Endothelial cell (in vitro differentiated cells): ENCODE measurements around the gene CTBP2. TPM values are rescaled to one million over a fixed set of nuclear protein-coding genes. Genes with fewer than 3 reads are reported as not detected.

Source experiments
- DNase-seq: peaks from one replicate; pipeline ENCODE4 v3.0.0; 2021; ENCODE audit warnings: low spot score
- H3K27ac Mint-ChIP-seq: one replicate; pipeline ENCODE4 v1.8.0; 2021; ENCODE audit warnings: mixed read lengths, inconsistent platforms; ENCODE audit not compliant: unreplicated experiment
- H3K27me3 Mint-ChIP-seq: one replicate; pipeline ENCODE4 v1.8.0; 2021; ENCODE audit warnings: mild to moderate bottlenecking, moderate library complexity, mixed read lengths, inconsistent platforms; ENCODE audit not compliant: unreplicated experiment
- H3K36me3 Mint-ChIP-seq: one replicate; pipeline ENCODE4 v1.8.0; 2021; ENCODE audit warnings: mild to moderate bottlenecking, low read depth, mixed read lengths, inconsistent platforms; ENCODE audit not compliant: unreplicated experiment
- H3K4me1 Mint-ChIP-seq: one replicate; pipeline ENCODE4 v1.8.0; 2021; ENCODE audit warnings: mild to moderate bottlenecking, mixed read lengths, inconsistent platforms; ENCODE audit not compliant: unreplicated experiment
- H3K4me3 Mint-ChIP-seq: one replicate; pipeline ENCODE4 v1.8.0; 2021; ENCODE audit warnings: mild to moderate bottlenecking, mixed read lengths, inconsistent platforms; ENCODE audit not compliant: unreplicated experiment
- H3K9me3 Mint-ChIP-seq: one replicate; pipeline ENCODE4 v1.8.0; 2021; ENCODE audit warnings: mixed read lengths, inconsistent platforms; ENCODE audit not compliant: unreplicated experiment
- total RNA-seq: library from RNA; stranded (reverse); fragmentation: NEBNext Ultra II Directional; extraction: Animal tissue kit (Norgen Biotek cat#: 25700); gene quantifications from one replicate; pipeline ENCODE4 v1.2.1, GENCODE V29; 2021; ENCODE audit not compliant: unreplicated experiment
- TF ChIP-seq, protein P1 (sequence below): fragments of 200-600 bp; sonication (generic); IDR thresholded peaks from one replicate; pipeline ENCODE4 v1.5.0; 2021; ENCODE audit warnings: antibody characterized with exemption; ENCODE audit not compliant: unreplicated experiment

CTBP2 gene
- total RNA-seq, 1 donor from 2014 or later, result 145 TPM

DNA sequence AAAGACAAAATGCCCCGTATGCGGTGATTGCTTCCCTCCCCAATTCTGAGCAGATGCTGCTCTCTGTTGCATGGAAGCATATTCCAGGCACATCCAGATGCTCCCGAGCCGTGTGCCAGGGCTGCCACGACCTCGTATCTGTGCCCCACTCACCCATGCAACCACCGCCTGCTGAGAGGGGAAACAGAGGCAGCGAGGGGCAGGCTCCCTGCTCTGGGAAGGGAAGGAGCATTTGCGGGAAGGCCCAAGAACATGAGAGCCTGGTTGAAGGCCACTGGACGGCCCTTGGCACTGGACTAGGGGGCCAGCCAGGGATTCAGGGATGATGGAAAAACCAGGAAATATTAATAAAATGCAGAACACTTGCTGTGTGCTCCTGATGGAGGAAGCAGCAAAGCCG, 89.4 kb downstream of the CTBP2 start:
- no peak overlapping the region for H3K27ac Mint-ChIP-seq
- peak overlapping the region; percentile 14 for H3K4me3 Mint-ChIP-seq
- H3K36me3 Mint-ChIP-seq, result peaks cover 34% of the 10 kb centered on the region
- H3K9me3 Mint-ChIP-seq, result no peaks in the 10 kb centered on the region
- no peak for DNase-seq
- H3K4me1 Mint-ChIP-seq, result peaks cover 49% of the 10 kb centered on the region
- TF ChIP-seq, protein P1, sequence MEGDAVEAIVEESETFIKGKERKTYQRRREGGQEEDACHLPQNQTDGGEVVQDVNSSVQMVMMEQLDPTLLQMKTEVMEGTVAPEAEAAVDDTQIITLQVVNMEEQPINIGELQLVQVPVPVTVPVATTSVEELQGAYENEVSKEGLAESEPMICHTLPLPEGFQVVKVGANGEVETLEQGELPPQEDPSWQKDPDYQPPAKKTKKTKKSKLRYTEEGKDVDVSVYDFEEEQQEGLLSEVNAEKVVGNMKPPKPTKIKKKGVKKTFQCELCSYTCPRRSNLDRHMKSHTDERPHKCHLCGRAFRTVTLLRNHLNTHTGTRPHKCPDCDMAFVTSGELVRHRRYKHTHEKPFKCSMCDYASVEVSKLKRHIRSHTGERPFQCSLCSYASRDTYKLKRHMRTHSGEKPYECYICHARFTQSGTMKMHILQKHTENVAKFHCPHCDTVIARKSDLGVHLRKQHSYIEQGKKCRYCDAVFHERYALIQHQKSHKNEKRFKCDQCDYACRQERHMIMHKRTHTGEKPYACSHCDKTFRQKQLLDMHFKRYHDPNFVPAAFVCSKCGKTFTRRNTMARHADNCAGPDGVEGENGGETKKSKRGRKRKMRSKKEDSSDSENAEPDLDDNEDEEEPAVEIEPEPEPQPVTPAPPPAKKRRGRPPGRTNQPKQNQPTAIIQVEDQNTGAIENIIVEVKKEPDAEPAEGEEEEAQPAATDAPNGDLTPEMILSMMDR, result no peak
- peaks cover 4% of the 10 kb centered on the region for H3K27me3 Mint-ChIP-seq

DNA sequence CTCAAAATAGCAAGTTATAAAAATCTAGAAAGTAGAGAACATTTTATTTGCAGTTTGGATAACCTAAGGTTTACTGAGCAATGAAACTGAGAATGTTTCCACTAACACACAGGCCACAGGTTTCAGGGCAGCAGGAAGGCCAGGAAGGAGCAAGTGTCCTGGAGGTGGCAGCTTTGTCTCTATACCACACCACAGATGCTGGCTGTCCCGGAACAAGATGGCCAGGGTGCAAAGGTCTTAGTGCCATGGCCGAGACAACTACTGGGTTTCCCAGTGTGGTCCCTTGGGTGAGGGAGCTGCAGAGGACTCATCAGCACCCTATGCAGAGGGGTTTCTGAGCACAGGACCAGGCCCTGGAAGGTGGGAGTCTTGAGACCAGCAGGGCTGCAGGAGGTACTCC, 92.0 kb downstream of the CTBP2 start:
- no peak overlapping the region for H3K27ac Mint-ChIP-seq
- H3K27me3 Mint-ChIP-seq, result peaks cover 5% of the 10 kb centered on the region
- TF ChIP-seq, protein P1, result no peak
- peaks cover 61% of the 10 kb centered on the region for H3K4me1 Mint-ChIP-seq
- H3K4me3 Mint-ChIP-seq, result no peak overlapping the region
- peaks cover 26% of the 10 kb centered on the region for H3K36me3 Mint-ChIP-seq
- H3K9me3 Mint-ChIP-seq, result no peaks in the 10 kb centered on the region
- DNase-seq, result no peak

DNA sequence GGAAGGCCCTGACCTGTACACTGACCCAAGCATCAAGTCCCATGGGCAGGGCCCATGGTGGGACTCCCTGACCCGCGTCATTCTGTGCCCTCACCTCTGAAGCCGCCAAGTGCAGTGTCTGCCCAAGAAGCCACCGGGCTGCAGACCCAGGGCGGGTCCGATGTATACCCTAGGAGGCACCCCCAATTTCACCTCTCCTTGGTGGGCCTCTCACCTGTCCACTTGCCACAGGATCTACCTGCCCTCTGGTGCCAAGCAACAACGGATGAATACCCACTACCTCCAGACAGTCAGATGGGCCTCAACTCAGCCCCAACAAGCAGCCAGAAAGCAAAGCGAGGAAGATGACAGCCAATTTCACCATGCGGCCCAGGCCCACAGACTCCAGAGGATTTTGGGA, 92.6 kb downstream of the CTBP2 start:
- Mint-ChIP-seq H3K4me1 (peaks cover 58% of the 10 kb centered on the region), H3K36me3 (peaks cover 23% of the 10 kb centered on the region), H3K27me3 (peaks cover 5% of the 10 kb centered on the region), H3K27ac (no peak overlapping the region), H3K4me3 (no peak overlapping the region), H3K9me3 (no peaks in the 10 kb centered on the region)
- TF ChIP-seq, protein P1, result no peak
- no peak for DNase-seq

DNA sequence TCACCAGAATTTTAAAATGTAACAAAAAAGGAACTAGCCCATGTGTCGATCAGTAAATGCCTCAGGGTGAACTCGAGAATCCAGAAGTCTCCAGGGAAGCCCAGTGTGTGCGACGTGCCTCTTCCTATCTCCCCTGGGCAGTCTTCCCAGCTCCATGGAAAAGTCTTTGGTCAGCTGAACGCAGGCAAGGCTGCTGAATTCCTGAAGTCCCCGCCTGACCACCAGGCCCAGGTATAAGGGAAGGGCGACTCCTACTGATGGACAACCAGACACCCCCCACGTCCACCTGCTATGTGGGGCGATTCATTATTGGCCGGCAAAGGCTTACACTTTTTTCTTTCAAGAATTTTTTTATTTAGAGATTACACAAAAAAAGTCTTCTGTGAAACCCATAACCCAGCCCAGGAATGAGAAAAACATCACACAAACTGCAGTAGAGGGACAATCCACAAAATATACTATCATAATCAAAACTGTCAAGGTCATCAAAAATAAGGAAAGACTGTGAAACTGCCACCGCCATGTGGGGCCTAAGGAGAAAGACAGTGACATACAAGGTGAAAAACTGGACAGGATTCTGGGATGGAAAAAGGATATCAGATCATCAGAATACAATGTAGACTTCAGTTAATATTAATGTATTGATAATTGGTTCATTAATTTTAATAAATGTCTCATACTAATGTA, 93.5 kb downstream of the CTBP2 start:
- H3K36me3 Mint-ChIP-seq, result peaks cover 20% of the 10 kb centered on the region

More for the DNA sequence above, 93.5 kb downstream of the CTBP2 start:
- TF ChIP-seq, protein P1, result no peak
- H3K27ac Mint-ChIP-seq, result no peak overlapping the region
- no peak for DNase-seq
- H3K4me3 Mint-ChIP-seq, result no peak overlapping the region
- H3K27me3 Mint-ChIP-seq, result peaks cover 7% of the 10 kb centered on the region
- H3K9me3 Mint-ChIP-seq, result no peaks in the 10 kb centered on the region
- H3K4me1 Mint-ChIP-seq, result peaks cover 56% of the 10 kb centered on the region
